H1 (cell line): Measurements from ENCODE around the gene RAB43. TPM values are rescaled to one million over a fixed set of nuclear protein-coding genes. Genes with fewer than 3 reads are reported as not detected.

ENCODE experiments used
- CTCF ChIA-PET: fragments of 300-600 bp; sonication (Branson Sonifier 250); formaldehyde crosslinking; loops from one replicate; lab custom pipeline; 2021; ENCODE audit not compliant: partially characterized antibody; lab: Charles Lee
- POLR2A ChIA-PET: fragments of 300-600 bp; sonication (Branson Sonifier 250); formaldehyde crosslinking; loops from one replicate; lab custom pipeline; 2021; ENCODE audit warnings: inconsistent platforms; ENCODE audit not compliant: partially characterized antibody; lab: Charles Lee
- DNase-seq, 2 experiments: peaks; one replicate each; pipeline versions ENCODE4 v3.0.0 to v3.0.0-alpha.2; 2010 to 2022; ENCODE audit warnings: low spot score in 2 of 2, low read depth in 1 of 2, mixed read lengths in 1 of 2
- FAIRE-seq: peaks from 2 replicates; lab custom pipeline; 2011; peaks lifted over from hg19 to GRCh38; lab: Jason Lieb, UNC
- H2AFZ ChIP-seq: 2 replicates; pipeline ENCODE4 v1.8.1; 2012; ENCODE audit warnings: low read length, inconsistent platforms
- H2AK5ac ChIP-seq: 2 replicates; pipeline ENCODE4 v1.6.1; 2013; ENCODE audit warnings: low read depth, low read length
- H2BK120ac ChIP-seq: replicated peaks from 2 replicates; pipeline ENCODE3; 2013; ENCODE audit warnings: low read depth, low read length, inconsistent platforms
- H2BK12ac ChIP-seq: 2 replicates; pipeline ENCODE4 v1.6.1; 2013; ENCODE audit warnings: low read depth, low read length
- H2BK15ac ChIP-seq: 2 replicates; pipeline ENCODE4 v1.6.1; 2013; ENCODE audit warnings: low read length
- H2BK20ac ChIP-seq: 2 replicates; pipeline ENCODE4 v1.6.1; 2013; ENCODE audit warnings: low read length
- H2BK5ac ChIP-seq: 2 replicates; pipeline ENCODE4 v1.6.1; 2013; ENCODE audit warnings: low read depth, low read length
- H3K14ac ChIP-seq: 2 replicates; pipeline ENCODE4 v1.6.1; 2013; ENCODE audit warnings: inconsistent platforms; ENCODE audit not compliant: insufficient read length
- H3K18ac ChIP-seq: 2 replicates; pipeline ENCODE4 v1.6.1; 2013; ENCODE audit warnings: low read length; ENCODE audit errors: extremely low read depth
- H3K23ac ChIP-seq: 2 replicates; pipeline ENCODE4 v1.6.1; 2013; ENCODE audit warnings: inconsistent platforms; ENCODE audit not compliant: insufficient read length
- H3K23me2 ChIP-seq: 2 replicates; pipeline ENCODE4 v1.6.1; 2013; ENCODE audit warnings: low read depth, low read length
- H3K27ac ChIP-seq: 2 replicates; pipeline ENCODE4 v1.6.1; 2011; ENCODE audit warnings: low read depth, low read length, inconsistent platforms
- H3K27me3 ChIP-seq, 4 experiments: replicated peaks in 1 of 4; 1 replicate in 1 of 4; 2 replicates in 3 of 4; pipeline versions ENCODE4 v1.6.1 to v1.8.1; 2011 to 2013; ENCODE audit warnings: low read length in 3 of 4, mild to moderate bottlenecking in 3 of 4, inconsistent platforms in 2 of 4, mixed read lengths in 2 of 4, moderate library complexity in 1 of 4; ENCODE audit not compliant: control insufficient read depth in 3 of 4, insufficient read depth in 3 of 4; ENCODE audit errors: extremely low read depth in 1 of 4
- H3K36me3 ChIP-seq, 4 experiments: 2 replicates each; pipeline versions ENCODE4 v1.6.1 to v1.8.1; 2011 to 2013; ENCODE audit warnings: mild to moderate bottlenecking in 4 of 4, low read length in 3 of 4, moderate library complexity in 2 of 4, control low read depth in 1 of 4, inconsistent platforms in 1 of 4; ENCODE audit not compliant: insufficient read depth in 4 of 4, control insufficient read depth in 2 of 4
- H3K4ac ChIP-seq: replicated peaks from 2 replicates; pipeline ENCODE3; 2013; ENCODE audit warnings: low read length, low read depth, mixed read lengths, inconsistent platforms; ENCODE audit not compliant: insufficient read length
- H3K4me1 ChIP-seq, 4 experiments: replicated peaks in 1 of 4; 1 replicate in 1 of 4; 2 replicates in 3 of 4; pipeline versions ENCODE4 v1.6.1 to v1.8.1; 2011 to 2013; ENCODE audit warnings: low read length in 3 of 4, inconsistent platforms in 2 of 4, mixed read lengths in 1 of 4; ENCODE audit not compliant: insufficient read depth in 4 of 4, control insufficient read depth in 3 of 4
- H3K4me2 ChIP-seq, 2 experiments: 2 replicates each; pipeline versions ENCODE4 v1.6.1 to v1.8.1; 2011 to 2013; ENCODE audit warnings: low read depth in 2 of 2, low read length in 2 of 2, control low read depth in 1 of 2, inconsistent platforms in 1 of 2, mild to moderate bottlenecking in 1 of 2; ENCODE audit not compliant: insufficient read depth in 1 of 2
- H3K4me3 ChIP-seq, 4 experiments: fragments of 200-600, 300-600 bp in 1 of 4; sonication (generic), shearing (Covaris generic), sonication (Bioruptor Twin) in 1 of 4; 2 replicates each; pipeline versions ENCODE4 v1.5.1 to v1.8.1; 2011 to 2016; ENCODE audit warnings: low read length in 4 of 4, low read depth in 3 of 4, control low read depth in 2 of 4, inconsistent platforms in 2 of 4, mild to moderate bottlenecking in 2 of 4, mixed read lengths in 1 of 4, moderate library complexity in 1 of 4; ENCODE audit not compliant: insufficient read depth in 2 of 4; ENCODE audit errors: extremely low read depth in 1 of 4
- H3K56ac ChIP-seq: replicated peaks from 2 replicates; pipeline ENCODE3; 2013; ENCODE audit warnings: low read depth, mild to moderate bottlenecking, mixed read lengths, low read length, inconsistent platforms; ENCODE audit not compliant: insufficient read length
- H3K79me1 ChIP-seq: 2 replicates; pipeline ENCODE4 v1.6.1; 2013; ENCODE audit warnings: low read depth, low read length, control low read depth
- H3K79me2 ChIP-seq, 2 experiments: 2 replicates each; pipeline versions ENCODE4 v1.6.1 to v1.8.1; 2012 to 2013; ENCODE audit warnings: low read length in 2 of 2, mild to moderate bottlenecking in 2 of 2, inconsistent platforms in 1 of 2; ENCODE audit not compliant: insufficient read depth in 2 of 2, control insufficient read depth in 1 of 2
- H3K9ac ChIP-seq, 4 experiments: replicated peaks in 1 of 4; 1 replicate in 1 of 4; 2 replicates in 3 of 4; pipeline versions ENCODE4 v1.6.1 to v1.8.1; 2011 to 2013; ENCODE audit warnings: low read depth in 3 of 4, low read length in 3 of 4, control low read depth in 2 of 4, mild to moderate bottlenecking in 2 of 4, moderate library complexity in 2 of 4, inconsistent platforms in 1 of 4; ENCODE audit errors: extremely low read depth in 1 of 4
- H3K9me3 ChIP-seq, 2 experiments: 2 replicates each; pipeline versions ENCODE4 v1.6.1 to v1.8.1; 2012 to 2013; ENCODE audit warnings: mild to moderate bottlenecking in 2 of 2, moderate library complexity in 2 of 2, control low read depth in 1 of 2, inconsistent platforms in 1 of 2, low read depth in 1 of 2, low read length in 1 of 2, mixed read lengths in 1 of 2; ENCODE audit not compliant: insufficient read depth in 2 of 2
- H4K20me1 ChIP-seq, 2 experiments: replicated peaks in 1 of 2; 2 replicates each; pipeline versions ENCODE3 to v1.8.1; 2011 to 2013; ENCODE audit warnings: inconsistent platforms in 2 of 2, low read length in 2 of 2, mild to moderate bottlenecking in 1 of 2; ENCODE audit not compliant: insufficient read depth in 2 of 2, control insufficient read depth in 1 of 2
- H4K5ac ChIP-seq: 2 replicates; pipeline ENCODE4 v1.6.1; 2013; ENCODE audit warnings: low read length, low read depth, mixed read lengths, inconsistent platforms; ENCODE audit not compliant: insufficient read length
- H4K8ac ChIP-seq: 2 replicates; pipeline ENCODE4 v1.8.0; 2013; ENCODE audit warnings: mild to moderate bottlenecking, moderate library complexity, low read length, inconsistent platforms; ENCODE audit not compliant: insufficient read depth; ENCODE audit errors: extremely low read depth
- H4K91ac ChIP-seq: replicated peaks from 2 replicates; pipeline ENCODE3; 2013; ENCODE audit warnings: low read length, mixed read lengths, inconsistent platforms; ENCODE audit not compliant: insufficient read length
- CBX8 ChIP-seq: fragments of 300-800, 300-1000 bp; sonication (generic); IDR thresholded peaks from 2 replicates; pipeline ENCODE4 v1.7.1; 2016; ENCODE audit warnings: low read depth, low read length, borderline replicate concordance
- CHD1 ChIP-seq: IDR thresholded peaks from 2 replicates; pipeline ENCODE4 v1.6.1; 2012; ENCODE audit warnings: low read depth, low read length, improper control_type of control experiment
- CREB1 ChIP-seq: IDR thresholded peaks from 2 replicates; pipeline ENCODE4 v1.6.1; 2012; ENCODE audit warnings: inconsistent platforms
- EP300 ChIP-seq, 2 experiments: IDR thresholded peaks; 1 replicate in 1 of 2; 2 replicates in 1 of 2; pipeline ENCODE4 v1.6.1; 2011 to 2012; ENCODE audit warnings: low read depth in 2 of 2, low read length in 2 of 2, mild to moderate bottlenecking in 2 of 2, borderline replicate concordance in 1 of 2, inconsistent platforms in 1 of 2, moderate library complexity in 1 of 2
- JUN ChIP-seq: IDR thresholded peaks from 2 replicates; pipeline ENCODE4 v1.6.1; 2011; ENCODE audit warnings: low read depth, mild to moderate bottlenecking, improper control_type of control experiment, low read length
- KDM1A ChIP-seq: fragments of 200-600, 300-600 bp; sonication (generic); IDR thresholded peaks from 2 replicates; pipeline ENCODE4 v1.7.1; 2016; ENCODE audit warnings: mild to moderate bottlenecking, low read length, borderline replicate concordance
- KDM5A ChIP-seq: fragments of 200-600 bp; IDR thresholded peaks from 2 replicates; pipeline ENCODE4 v1.7.1; 2012; ENCODE audit warnings: mild to moderate bottlenecking, low read length, inconsistent platforms, mixed read lengths
- PHF8 ChIP-seq: fragments of 200-600 bp; sonication (generic); conservative IDR thresholded peaks from 2 replicates; pipeline ENCODE4 v1.7.1; 2012; ENCODE audit warnings: low read depth, mild to moderate bottlenecking, inconsistent platforms, low read length, moderate library complexity
- RBBP5 ChIP-seq: IDR thresholded peaks from 2 replicates; pipeline ENCODE4 v1.7.1; 2012; ENCODE audit warnings: low read depth, mild to moderate bottlenecking, inconsistent platforms, low read length, moderate library complexity, borderline replicate concordance
- SP1 ChIP-seq: IDR thresholded peaks from 2 replicates; pipeline ENCODE4 v1.6.1; 2011; ENCODE audit warnings: low read depth, low read length
- SRF ChIP-seq: IDR thresholded peaks from 2 replicates; pipeline ENCODE4 v1.6.1; 2011; ENCODE audit warnings: mild to moderate bottlenecking, low read depth, low read length, moderate library complexity
- TAF1 ChIP-seq: IDR thresholded peaks from 2 replicates; pipeline ENCODE4 v1.6.1; 2011; ENCODE audit warnings: mild to moderate bottlenecking, low read depth, low read length
- TCF12 ChIP-seq: IDR thresholded peaks from 2 replicates; pipeline ENCODE4 v1.6.1; 2011; ENCODE audit warnings: low read depth, mild to moderate bottlenecking, low read length
- TEAD4 ChIP-seq: IDR thresholded peaks from 2 replicates; pipeline ENCODE4 v1.6.1; 2012; ENCODE audit warnings: low read depth, low read length, inconsistent platforms, mixed read lengths
- whole genome bisulfite sequencing, 2 experiments: shearing (Covaris generic) in 1 of 2; methylation state at CpG; one replicate each; pipeline versions ENCODE4 v1.1.6 to v1.1.7; 2013 to 2015; ENCODE audit warnings: low lambda C conversion rate in 2 of 2, mixed read lengths in 2 of 2, inconsistent platforms in 1 of 2, low coverage in 1 of 2, missing lambda C conversion rate in 1 of 2; ENCODE audit not compliant: insufficient replicate concordance in 2 of 2, insufficient coverage in 1 of 2, insufficient read length in 1 of 2; ENCODE audit errors: extremely low coverage in 1 of 2, missing lambda C conversion rate in 1 of 2; 5-methylcytosine and 5-hydroxymethylcytosine counted together
- polyA plus RNA-seq, 7 experiments: library from polyadenylated mRNA; depleted of rRNA in 3 of 7; stranded (reverse) in 5 of 7; unstranded in 2 of 7; fragments of >200 nt in 5 of 7; fragments of 200-250 nt in 2 of 7; gene quantifications; 1 replicate in 5 of 7; 2 replicates in 1 of 7; 4 replicates in 1 of 7; pipeline versions ENCODE4 v1.2.1 to v1.2.3, GENCODE V29; 2011 to 2013; ENCODE audit warnings: missing spikeins in 2 of 7, mixed read lengths in 2 of 7
- total RNA-seq: library from RNA; stranded (reverse); fragmentation: NEBNext Ultra II Directional; extraction: Animal tissue kit (Norgen Biotek cat#: 25700); gene quantifications from 2 replicates; pipeline ENCODE4 v1.2.1, GENCODE V29; 2021
- TF ChIP-seq, protein P1 (sequence below): IDR thresholded peaks from 2 replicates; pipeline ENCODE4 v1.6.1; 2012; ENCODE audit warnings: inconsistent platforms

Gene RAB43
- total and polyA plus RNA-seq, 2 of the 8 experiments (the other 6 are each of a cell fraction or from before 2014, with no cell fraction given) = 13.1 to 19.4 TPM

DNA sequence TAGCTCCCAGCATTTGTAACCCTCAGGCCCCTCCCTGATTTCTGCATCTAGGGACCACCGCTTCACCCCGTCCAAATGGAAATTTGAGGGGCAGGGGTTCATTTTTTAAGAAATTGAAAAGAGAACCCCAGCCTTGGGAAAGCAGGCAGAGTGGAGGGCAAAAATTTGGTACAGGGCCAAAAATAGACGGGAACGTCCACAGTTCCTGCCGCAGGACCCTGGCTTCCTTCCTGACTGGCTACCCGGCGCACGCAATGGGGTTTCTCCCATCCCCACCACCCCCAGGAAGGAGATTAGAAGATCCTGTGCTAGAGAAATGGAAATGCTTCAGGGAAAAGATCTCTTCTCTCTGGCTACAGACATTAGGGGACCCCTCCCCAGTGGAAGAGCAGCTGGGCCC, 40.1 kb downstream of the RAB43 start:
- no peaks in the 10 kb centered on the region for H3K9me3 ChIP-seq
- no peak overlapping the region for H2BK15ac ChIP-seq
- no peak overlapping the region; the same call in 1 of the 2 replicates for H4K8ac ChIP-seq
- no peak for FAIRE-seq
- H3K18ac ChIP-seq = no peak overlapping the region
- no peak overlapping the region for H3K56ac ChIP-seq
- H3K4ac ChIP-seq = no peak overlapping the region
- H3K4me1 ChIP-seq = no peaks in the 10 kb centered on the region
- no peak overlapping the region for H2AK5ac ChIP-seq
- POLR2A ChIA-PET = no interaction called here
- H3K27ac ChIP-seq = no peak overlapping the region
- no peak overlapping the region for H2BK20ac ChIP-seq
- no peaks in the 10 kb centered on the region for H3K27me3 ChIP-seq
- H3K36me3 ChIP-seq = no peaks in the 10 kb centered on the region
- no peak overlapping the region for H4K91ac ChIP-seq
- no peak overlapping the region for H2BK120ac ChIP-seq
- no peak overlapping the region for H3K14ac ChIP-seq
- no peak for DNase-seq
- no peak overlapping the region for H4K5ac ChIP-seq
- H3K79me1 ChIP-seq = no peaks in the 10 kb centered on the region
- CTCF ChIA-PET = interaction anchor here (1.2 to 2.1 kb wide), 2 partner anchors 14 to 111 kb away, joined by 3 to 11 read pairs; no protein-coding TSS in a partner anchor
- no peak overlapping the region for H3K9ac ChIP-seq
- no peaks in the 10 kb centered on the region for H3K23me2 ChIP-seq
- no peak overlapping the region for H2BK5ac ChIP-seq
- H3K23ac ChIP-seq = no peak overlapping the region
- H3K4me2 ChIP-seq = no peak overlapping the region
- 94% methylated on average over 8 of the region's 8 CpGs; no CpG with 5 or more reads in 1 of the 2 experiments for WGBS, 2 experiments
- H3K4me3 ChIP-seq = no peak overlapping the region
- H3K79me2 ChIP-seq = no peaks in the 10 kb centered on the region
- no peaks in the 10 kb centered on the region for H4K20me1 ChIP-seq
- H2AFZ ChIP-seq = no peak overlapping the region
- H2BK12ac ChIP-seq = no peak overlapping the region
- no peak for TF ChIP-seq SRF
- no peak for TF ChIP-seq CHD1
- TF ChIP-seq TEAD4 = no peak
- no peak for TF ChIP-seq CBX8
- no peak for TF ChIP-seq TCF12
- no peak for TF ChIP-seq SP1
- TF ChIP-seq JUN = no peak
- TF ChIP-seq EP300 (IDR thresholded peaks at IDR 0.05; ENCODE audit: borderline replicate concordance in 1 of 2, low read depth in 2 of 2, low read length in 2 of 2) = no peak
- TF ChIP-seq KDM1A = no peak
- TF ChIP-seq, protein P1, sequence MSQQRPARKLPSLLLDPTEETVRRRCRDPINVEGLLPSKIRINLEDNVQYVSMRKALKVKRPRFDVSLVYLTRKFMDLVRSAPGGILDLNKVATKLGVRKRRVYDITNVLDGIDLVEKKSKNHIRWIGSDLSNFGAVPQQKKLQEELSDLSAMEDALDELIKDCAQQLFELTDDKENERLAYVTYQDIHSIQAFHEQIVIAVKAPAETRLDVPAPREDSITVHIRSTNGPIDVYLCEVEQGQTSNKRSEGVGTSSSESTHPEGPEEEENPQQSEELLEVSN = no peak
- TF ChIP-seq KDM5A = no peak
- TF ChIP-seq CREB1 = no peak
- no peak for TF ChIP-seq RBBP5
- TF ChIP-seq TAF1 = no peak
- no peak for TF ChIP-seq PHF8
